ENCODE results near the gene CACNG7. TPM values are rescaled to one million over a fixed set of nuclear protein-coding genes. Genes with fewer than 3 reads are reported as not detected.
A peak's percentile ranks its signal among the peaks of the same experiment; 100 is the strongest.

The CACNG7 gene
- total RNA-seq, 1 experiment from 2014 or later = 22.7 TPM

- Histone ChIP-seq H3K4me2 (ENCODE audit: insufficient read depth, insufficient read length, low read length) (peak overlapping the region; percentile 63), H2BK120ac (ENCODE audit: low read depth, low read length, poor library complexity, severe bottlenecking) (no peak overlapping the region), H3K27ac (ENCODE audit: insufficient read length, low read depth, low read length) (no peak overlapping the region), H4K91ac (ENCODE audit: insufficient read length, low read depth, low read length) (peak overlapping the region; percentile 1), H2BK12ac (ENCODE audit: insufficient read length, low read depth, low read length) (no peak overlapping the region), H4K5ac (ENCODE audit: insufficient read length, low read depth, low read length) (no peak overlapping the region), H3K79me2 (ENCODE audit: insufficient read depth, low read length) (peaks cover under 1% of the 10 kb centered on the region; the same call in 1 of the 2 replicates), H3K18ac (ENCODE audit: insufficient read length, low read depth, low read length) (peak overlapping the region; percentile 99), H3K14ac (ENCODE audit: insufficient read depth, low read length) (peak overlapping the region; percentile 99), H2AK5ac (ENCODE audit: insufficient read length, low read length) (no peak overlapping the region), H3K56ac (ENCODE audit: insufficient read length, low read depth, low read length) (no peak overlapping the region), H4K8ac (replicated peaks; ENCODE audit: insufficient read length, low read depth, low read length) (no peak overlapping the region), H2BK20ac (ENCODE audit: low read depth, low read length, poor library complexity, severe bottlenecking) (no peak overlapping the region), H4K20me1 (ENCODE audit: control insufficient read depth, insufficient read depth, insufficient read length) (no peaks in the 10 kb centered on the region), H2AFZ (ENCODE audit: low read length) (no peak overlapping the region), H3K27me3 (ENCODE audit: insufficient read depth, low read length) (no peaks in the 10 kb centered on the region), H3T11ph (ENCODE audit: low read length) (no peak overlapping the region), H2BK15ac (ENCODE audit: low read depth, low read length) (no peak overlapping the region), H2BK5ac (ENCODE audit: insufficient read length, low read length) (no peak overlapping the region), H3K9ac (ENCODE audit: extremely low read depth, insufficient read length, low read length) (peak overlapping the region; percentile 86), H3K79me1 (ENCODE audit: insufficient read depth, low read depth, low read length, poor library complexity, severe bottlenecking) (no peaks in the 10 kb centered on the region), H3K23me2 (ENCODE audit: insufficient read length, low read depth, low read length, poor library complexity, severe bottlenecking) (peaks cover 15% of the 10 kb centered on the region), H3K23ac (ENCODE audit: insufficient read length, low read depth, low read length) (no peak overlapping the region), H3K4me1 (ENCODE audit: insufficient read depth, low read length) (peaks cover 2% of the 10 kb centered on the region; the same call in 1 of the 2 replicates), H3K4ac (ENCODE audit: low read depth, low read length) (no peak overlapping the region), H3K9me3 (ENCODE audit: control insufficient read depth, low read depth, low read length) (no peaks in the 10 kb centered on the region)
- TF ChIP-seq CTCF (conservative IDR thresholded peaks at IDR 0.05) = no peak
- Mint-ChIP-seq H3K4me3 (peak overlapping the region; percentile 88 to 92), H3K9me3 (no peaks in the 10 kb centered on the region), H3K4me1 (peaks cover 17 to 22% of the 10 kb centered on the region in 2 experiments), H3K36me3 (ENCODE audit: insufficient read depth in 1 of 3, low read depth in 3 of 3) (peaks cover 1 to 4% (median 2%) of the 10 kb centered on the region in 3 experiments; a peak in 6 of 7 replicates), H3K27me3 (ENCODE audit: low read depth) (peaks cover 12% of the 10 kb centered on the region), H3K27ac (peak overlapping the region; percentile 83 to 94 (median 91); a peak in 6 of 7 replicates)
- WGBS (ENCODE audit: extremely low coverage, insufficient read length, low lambda C conversion rate) = no CpG with 5 or more reads among the region's 9 CpGs
- no peak for DNase-seq
Observed at GRCh38 chr19:53865523-53865917, 43.6 kb upstream of the CACNG7 start.
